Renal cortex interstitium (tissue), 11 donors: ENCODE measurements around the gene E4F1. TPM values are rescaled to one million over a fixed set of nuclear protein-coding genes. Genes with fewer than 3 reads are reported as not detected.

Experiments
- DNase-seq, 11 donors: peaks; one replicate each; pipeline ENCODE4 v3.0.0-alpha.2; 2013; ENCODE audit warnings: low read depth in 9 of 11, low spot score in 4 of 11; ENCODE audit errors: extremely low read depth in 1 of 11
- polyA plus RNA-seq, 3 donors: library from polyadenylated mRNA; unstranded; fragments of 120-200 nt; gene quantifications; one replicate each; pipeline ENCODE4 v1.2.1, GENCODE V29; 2013; ENCODE audit not compliant: insufficient read length in 3 of 3

The E4F1 gene
- polyA plus RNA-seq, 3 donors = 13.0 to 24.9 (median 22.5) TPM

DNA sequence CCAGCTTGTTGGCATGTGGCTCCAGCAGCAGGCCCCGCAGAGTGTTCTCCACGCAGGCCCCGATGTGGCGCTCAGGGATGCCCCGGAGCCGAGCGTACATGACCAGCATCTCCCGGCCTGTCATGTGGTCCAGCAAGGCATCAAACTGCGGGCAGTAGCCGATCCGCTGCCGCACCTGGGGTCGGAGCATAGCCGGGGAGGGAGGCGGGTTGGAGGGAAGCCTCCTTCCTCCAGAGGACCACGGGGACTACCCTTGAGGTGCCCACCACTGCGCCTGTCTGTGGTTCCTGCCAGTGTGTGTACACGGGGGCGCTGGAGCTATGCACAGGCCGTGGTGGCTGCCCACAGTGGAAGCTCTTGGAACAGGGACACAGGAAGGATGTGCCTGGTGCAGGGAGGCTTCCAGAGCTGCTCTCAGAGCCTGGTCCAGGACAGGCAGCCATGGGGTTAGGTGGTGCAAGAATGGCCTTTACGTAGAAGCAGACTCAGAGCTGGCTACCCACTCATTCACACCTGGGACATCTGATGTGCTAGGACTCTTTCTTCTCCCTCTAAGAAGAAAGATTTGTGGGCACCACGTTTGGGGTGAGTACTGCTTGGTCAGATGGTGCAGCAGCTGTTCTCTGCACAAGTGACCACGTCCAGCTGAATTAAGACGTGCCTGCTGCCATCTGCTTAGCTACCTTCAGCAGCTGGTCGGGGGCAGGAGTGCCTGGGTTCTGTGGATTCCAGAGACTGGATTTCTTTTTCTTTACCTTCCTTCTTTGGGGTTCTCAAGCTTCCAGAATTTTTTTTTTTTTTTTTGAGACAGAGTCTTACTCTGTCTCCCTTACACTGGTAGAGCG lies 55.8 kb downstream of the E4F1 start:
- no peak for DNase-seq

DNA sequence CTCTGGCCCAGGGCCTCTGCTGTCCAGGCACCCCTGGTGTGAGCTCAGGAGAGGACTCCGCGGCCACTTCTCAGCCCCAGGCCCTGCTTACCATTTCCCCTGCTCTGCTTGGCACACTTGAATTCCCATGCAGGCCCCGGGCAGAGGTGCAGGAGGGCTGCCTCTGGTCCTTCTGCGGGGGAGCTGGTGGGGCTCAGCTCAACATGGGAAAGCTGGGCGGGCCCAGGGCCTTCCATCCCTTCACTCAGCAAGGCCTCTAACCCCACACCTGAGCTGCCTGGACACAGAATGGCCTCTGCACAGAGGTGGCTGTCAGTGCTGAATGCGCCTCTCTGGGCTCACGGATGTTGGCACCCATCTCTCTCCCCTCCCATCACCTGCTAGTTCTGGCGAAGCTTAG lies 57.1 kb downstream of the E4F1 start:
- no peak for DNase-seq

DNA sequence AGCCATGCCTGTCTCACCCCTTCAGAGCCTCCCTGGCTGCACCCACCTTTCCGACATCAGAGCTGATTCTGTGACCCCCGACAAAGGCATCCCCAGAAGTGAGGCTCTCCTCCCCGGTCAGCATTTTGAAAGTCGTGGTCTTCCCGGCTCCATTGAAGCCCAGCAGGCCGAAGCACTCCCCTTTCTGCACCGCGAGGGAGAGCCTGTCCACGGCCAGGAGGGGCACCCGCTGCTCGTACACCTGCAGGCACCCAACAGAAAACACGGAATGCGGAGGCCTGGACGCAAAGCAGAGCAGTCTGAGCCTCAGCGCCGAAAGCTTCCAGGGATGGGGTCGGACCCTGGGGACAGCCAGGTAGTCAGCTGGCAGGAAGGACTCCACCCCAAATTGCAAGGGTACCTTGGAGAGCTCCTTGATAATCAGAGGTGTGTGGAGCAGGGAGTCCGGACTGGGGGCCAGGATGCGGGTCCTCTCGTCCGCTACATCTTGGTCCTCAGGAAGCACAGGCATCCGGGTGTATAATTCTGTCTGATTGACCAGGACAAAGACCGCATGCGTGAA lies 57.7 kb downstream of the E4F1 start:
- no peak for DNase-seq

DNA sequence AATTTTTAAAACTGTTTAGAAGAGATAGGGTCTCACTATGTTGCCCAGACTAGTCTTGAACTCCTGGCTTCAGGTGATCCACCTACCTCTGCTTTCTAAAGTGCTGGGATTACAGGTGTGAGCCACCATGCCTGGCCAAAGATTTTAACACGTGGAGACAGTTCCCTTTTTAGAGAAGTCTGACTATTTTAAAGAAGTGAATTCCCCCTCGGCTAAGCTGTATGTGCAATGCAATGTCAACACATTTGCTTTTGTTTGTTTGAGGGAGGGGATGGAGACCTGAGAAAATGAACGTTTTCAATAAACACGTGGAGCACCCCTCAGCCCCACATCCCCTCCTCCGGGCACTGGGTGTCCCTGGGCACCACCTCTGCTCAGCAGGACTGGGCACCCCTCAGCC lies 58.9 kb downstream of the E4F1 start:
- no peak for DNase-seq

DNA sequence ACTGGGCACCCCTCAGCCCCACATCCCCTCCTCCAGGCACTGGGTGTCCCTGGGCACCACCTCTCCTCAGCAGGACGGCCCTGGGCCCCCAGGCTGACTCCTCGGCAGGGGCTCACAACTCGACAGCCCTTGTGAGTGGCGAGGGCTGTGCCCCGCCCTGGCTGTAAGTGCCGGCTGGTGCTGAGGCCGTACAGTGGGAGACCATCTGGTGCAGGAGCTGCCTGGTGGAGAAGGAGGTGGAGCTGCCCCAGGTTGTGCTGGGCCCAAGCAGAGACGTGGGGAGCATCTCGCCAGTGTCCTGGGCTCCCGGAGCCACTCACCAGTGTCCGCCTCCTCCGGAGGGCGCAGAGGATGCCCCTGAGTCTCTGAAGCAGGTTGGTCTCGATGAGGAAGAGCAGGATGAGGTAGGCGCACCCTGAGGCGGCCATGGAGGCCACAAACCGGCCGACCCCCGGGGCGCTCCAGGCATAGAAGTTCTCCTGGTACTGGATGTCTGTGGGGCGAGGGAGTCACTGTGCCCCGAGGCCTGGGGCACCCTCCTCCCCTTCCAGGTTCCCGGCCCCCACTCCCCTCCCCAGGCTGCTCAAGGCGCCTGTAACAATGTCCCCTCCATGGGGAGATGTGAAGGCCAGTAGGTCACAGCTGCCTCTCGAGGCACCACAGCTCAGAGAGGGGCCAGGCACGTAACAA lies 59.6 kb downstream of the E4F1 start:
- DNase-seq = no peak

DNA sequence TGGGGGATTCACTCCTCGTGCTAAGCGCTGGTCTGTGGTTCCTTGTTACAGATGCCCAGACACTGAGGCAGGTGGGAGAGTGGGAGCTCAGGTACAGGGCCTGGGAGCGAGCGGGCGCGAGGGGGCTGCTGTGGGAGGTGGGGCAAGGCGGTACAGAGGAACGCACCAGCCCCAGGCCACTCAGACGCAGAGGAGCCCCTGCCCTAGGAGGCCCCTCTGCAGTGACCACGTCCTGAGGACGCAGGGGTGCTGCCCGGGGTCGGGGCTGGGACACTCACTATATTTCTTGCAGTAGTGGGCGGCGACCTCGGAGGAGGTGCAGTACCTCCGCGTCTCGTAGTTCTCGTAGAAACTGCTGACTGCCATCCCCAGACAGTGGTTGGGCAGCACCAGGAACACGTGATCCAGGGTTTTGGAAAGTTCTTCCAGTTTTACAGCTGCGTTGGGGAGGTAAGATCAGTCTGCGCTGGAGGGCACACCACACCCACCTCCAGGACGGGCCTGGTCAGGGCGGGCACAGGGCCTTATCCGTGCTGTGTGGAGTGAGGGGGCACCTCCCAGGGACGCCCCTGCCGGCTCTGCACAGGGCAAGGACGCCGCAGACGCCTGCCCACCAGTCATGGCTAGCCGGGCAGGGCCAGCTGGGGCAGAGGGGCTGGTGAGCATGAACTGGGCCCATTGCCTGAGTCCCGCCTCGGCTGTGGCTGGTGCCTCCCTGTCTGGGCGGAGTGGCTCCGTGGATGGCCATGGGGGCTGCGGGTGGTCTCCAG lies 60.8 kb downstream of the E4F1 start:
- DNase-seq = no peak

DNA sequence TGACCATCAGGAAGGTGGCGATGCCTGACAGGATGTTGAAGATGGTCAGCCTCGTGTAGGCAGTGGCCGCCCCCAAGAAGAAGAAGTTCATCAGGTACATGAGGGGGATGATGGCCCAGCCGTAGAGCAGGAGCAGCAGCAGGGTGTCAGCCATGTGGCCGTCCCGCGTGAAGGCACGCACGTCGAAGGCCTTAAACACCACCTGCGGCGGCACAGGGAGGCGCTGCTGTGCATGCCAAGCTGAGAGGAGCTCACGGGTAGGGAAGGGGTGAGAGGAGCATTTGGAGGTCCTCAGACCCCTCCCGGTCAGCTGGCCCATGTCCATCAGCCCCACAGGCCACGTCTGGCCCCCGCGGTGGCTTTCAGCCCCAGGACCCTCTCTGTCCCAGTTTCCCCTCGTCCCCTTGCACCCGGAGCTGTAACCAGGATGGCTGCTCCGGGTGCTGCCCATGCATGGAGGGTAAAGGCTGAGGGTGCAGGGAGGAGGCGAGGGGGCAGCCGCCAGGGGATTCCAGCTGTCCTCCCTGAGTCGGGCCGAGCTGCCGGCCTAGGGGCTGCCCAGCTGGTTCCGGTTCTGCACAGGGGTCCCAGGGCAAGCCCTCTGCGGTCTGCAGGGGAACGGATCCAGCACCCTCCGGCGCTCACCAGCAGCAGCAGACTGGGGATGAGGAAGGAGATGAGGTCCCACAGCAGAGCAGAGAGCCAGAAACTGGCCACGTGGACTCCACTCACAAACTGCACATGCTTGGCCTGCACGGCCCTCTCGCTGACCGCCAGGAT lies 61.6 kb downstream of the E4F1 start:
- no peak for DNase-seq

Other genes with a start within 250 kb of the E4F1 start
- 1 to 10 TPM in 2 of 3 donors, under 1 TPM in 1; 0.61 to 1.6 (median 1.1) TPM for gene NOXO1, start 242.1 kb upstream of the E4F1 start, polyA plus RNA-seq
- gene GFER, start 239.4 kb upstream of the E4F1 start, polyA plus RNA-seq = 10 to 100 TPM; 21.5 to 31.4 (median 26.9) TPM
- 1 to 10 TPM; 1.6 to 2.6 (median 1.9) TPM for gene SYNGR3, start 233.6 kb upstream of the E4F1 start, polyA plus RNA-seq
- 10 to 100 TPM; 16.6 to 28.6 (median 27.3) TPM for gene ZNF598, start 213.8 kb upstream of the E4F1 start, polyA plus RNA-seq
- gene NPW, start 203.8 kb upstream of the E4F1 start, polyA plus RNA-seq = 10 to 100 TPM in 1 of 3 donors, 1 to 10 TPM in 2; 3.8 to 12.4 (median 8.2) TPM
- 100 to 1,000 TPM in 2 of 3 donors, 10 to 100 TPM in 1; 82.6 to 162 (median 147) TPM for gene NHERF2, start 196.7 kb upstream of the E4F1 start, polyA plus RNA-seq
- 10 to 100 TPM; 15.2 to 26.1 (median 19.9) TPM for gene NTHL1, start 175.8 kb upstream of the E4F1 start, polyA plus RNA-seq
- 100 to 1,000 TPM; 138 to 170 (median 151) TPM for gene TSC2, start 175.6 kb upstream of the E4F1 start, polyA plus RNA-seq
- gene PKD1, start 87.7 kb upstream of the E4F1 start, polyA plus RNA-seq = 100 to 1,000 TPM in 2 of 3 donors, 10 to 100 TPM in 1; 53.6 to 123 (median 101) TPM
- 1 to 10 TPM; 2.6 to 3.4 (median 3.0) TPM for gene RAB26, start 75.0 kb upstream of the E4F1 start, polyA plus RNA-seq
- gene TRAF7, start 67.8 kb upstream of the E4F1 start, polyA plus RNA-seq = 10 to 100 TPM; 48.0 to 58.5 (median 49.3) TPM
- gene CASKIN1, start 27.0 kb upstream of the E4F1 start, polyA plus RNA-seq = 1 to 10 TPM in 2 of 3 donors, under 1 TPM in 1; 1.00 to 2.4 (median 1.9) TPM
- 10 to 100 TPM; 41.6 to 55.8 (median 44.5) TPM for gene MLST8, start 18.1 kb upstream of the E4F1 start, polyA plus RNA-seq
- 10 to 100 TPM in 1 of 3 donors, 1 to 10 TPM in 2; 4.5 to 11.0 (median 7.9) TPM for gene BRICD5, start 12.7 kb upstream of the E4F1 start, polyA plus RNA-seq
- gene PGP, start 8.8 kb upstream of the E4F1 start, polyA plus RNA-seq = 10 to 100 TPM; 13.0 to 17.1 (median 14.9) TPM
- 1 to 10 TPM in 2 of 3 donors, under 1 TPM in 1; 0.36 to 1.4 (median 1.4) TPM for gene DNASE1L2, start 12.9 kb downstream of the E4F1 start, polyA plus RNA-seq
- gene ECI1, start 28.0 kb downstream of the E4F1 start, polyA plus RNA-seq = 10 to 100 TPM; 59.0 to 76.2 (median 72.2) TPM
- gene RNPS1, start 44.5 kb downstream of the E4F1 start, polyA plus RNA-seq = 100 to 1,000 TPM; 194 to 231 (median 219) TPM
- gene ABCA3, start 117.1 kb downstream of the E4F1 start, polyA plus RNA-seq = 1 to 10 TPM; 5.2 to 6.9 (median 6.3) TPM
- 10 to 100 TPM in 2 of 3 donors, 1 to 10 TPM in 1; 9.5 to 14.0 (median 11.9) TPM for gene CCNF, start 205.9 kb downstream of the E4F1 start, polyA plus RNA-seq
- gene TEDC2, start 236.5 kb downstream of the E4F1 start, polyA plus RNA-seq = 10 to 100 TPM in 2 of 3 donors, 1 to 10 TPM in 1; 8.5 to 14.2 (median 11.8) TPM
- 1 to 10 TPM; 1.8 to 4.4 (median 3.5) TPM for gene NTN3, start 247.7 kb downstream of the E4F1 start, polyA plus RNA-seq